Measurements from ENCODE around the gene ILK. TPM values are rescaled to one million over a fixed set of nuclear protein-coding genes. Genes with fewer than 3 reads are reported as not detected.
A peak's percentile ranks its signal among the peaks of the same experiment; 100 is the strongest.

The ILK gene
- total RNA-seq, 6 experiments from 2014 or later = 195 to 245 (median 223) TPM

- Mint-ChIP-seq H3K9me3 (no peaks in the 10 kb centered on the region), H3K27me3 (ENCODE audit: insufficient read depth) (no peaks in the 10 kb centered on the region; the same call in 1 of the 2 replicates), H3K4me1 (ENCODE audit: low read depth) (peaks cover 22% of the 10 kb centered on the region), H3K36me3 (ENCODE audit: low read depth) (peaks cover 31% of the 10 kb centered on the region), H3K27ac (no peak overlapping the region), H3K4me3 (no peak overlapping the region)
- DNase-seq = peak; percentile 67
- peak; percentile 37; the same call in 1 of the 2 replicates for TF ChIP-seq CTCF (IDR thresholded peaks at IDR 0.05)
These were observed 580 bp downstream of the ILK start for GRCh38 chr11:6604081-6604626.

GRCh38 chr11:6604790-6605189 lies 1.2 kb downstream of the ILK start:
- Mint-ChIP-seq H3K4me1 (ENCODE audit: low read depth) (peaks cover 28% of the 10 kb centered on the region), H3K4me3 (no peak overlapping the region), H3K36me3 (ENCODE audit: low read depth) (peaks cover 33% of the 10 kb centered on the region), H3K27ac (no peak overlapping the region), H3K27me3 (ENCODE audit: insufficient read depth) (no peaks in the 10 kb centered on the region; the same call in 1 of the 2 replicates), H3K9me3 (no peaks in the 10 kb centered on the region)
- TF ChIP-seq CTCF (IDR thresholded peaks at IDR 0.05) = no peak
- DNase-seq = no peak

GRCh38 chr11:6606471-6607189 lies 3.1 kb downstream of the ILK start:
- TF ChIP-seq CTCF (IDR thresholded peaks at IDR 0.05) = no peak
- no peaks in the 10 kb centered on the region for H3K9me3 Mint-ChIP-seq
- peak; percentile 87 for DNase-seq
- peaks cover 48% of the 10 kb centered on the region for H3K36me3 Mint-ChIP-seq (ENCODE audit: low read depth)
- H3K4me3 Mint-ChIP-seq = no peak overlapping the region
- H3K4me1 Mint-ChIP-seq (ENCODE audit: low read depth) = peaks cover 45% of the 10 kb centered on the region
- no peak overlapping the region; the same call in 1 of the 2 replicates for H3K27ac Mint-ChIP-seq
- peaks cover 2% of the 10 kb centered on the region for H3K27me3 Mint-ChIP-seq (ENCODE audit: insufficient read depth)

- Mint-ChIP-seq H3K4me1 (ENCODE audit: low read depth) (peaks cover 45% of the 10 kb centered on the region), H3K27me3 (ENCODE audit: insufficient read depth) (peaks cover 2% of the 10 kb centered on the region)
These were observed 3.7 kb downstream of the ILK start for GRCh38 chr11:6607190-6607795.

GRCh38 chr11:6608011-6608410 lies 4.4 kb downstream of the ILK start:
- Mint-ChIP-seq H3K27me3 (ENCODE audit: insufficient read depth) (peaks cover 2% of the 10 kb centered on the region), H3K4me3 (no peak overlapping the region), H3K27ac (no peak overlapping the region; the same call in 1 of the 2 replicates), H3K4me1 (ENCODE audit: low read depth) (peaks cover 45% of the 10 kb centered on the region), H3K9me3 (no peaks in the 10 kb centered on the region), H3K36me3 (ENCODE audit: low read depth) (peaks cover 43% of the 10 kb centered on the region)
- TF ChIP-seq CTCF (IDR thresholded peaks at IDR 0.05) = no peak
- DNase-seq = no peak

More at GRCh38 chr11:6607190-6607795, 3.7 kb downstream of the ILK start:
- no peak overlapping the region; the same call in 1 of the 2 replicates for H3K4me3 Mint-ChIP-seq
- H3K36me3 Mint-ChIP-seq (ENCODE audit: low read depth) = peaks cover 43% of the 10 kb centered on the region
- DNase-seq = peak; percentile 38
- TF ChIP-seq CTCF (IDR thresholded peaks at IDR 0.05) = no peak
- H3K9me3 Mint-ChIP-seq = no peaks in the 10 kb centered on the region
- no peak overlapping the region; the same call in 1 of the 2 replicates for H3K27ac Mint-ChIP-seq
